Measurements from ENCODE around the gene CLEC4E.
"Not testable (repeated sequence)": the region's sequence is repeated elsewhere in the genome, so short reads cannot be mapped to it uniquely, and the experiment has no call there.

CLEC4E gene

DNA sequence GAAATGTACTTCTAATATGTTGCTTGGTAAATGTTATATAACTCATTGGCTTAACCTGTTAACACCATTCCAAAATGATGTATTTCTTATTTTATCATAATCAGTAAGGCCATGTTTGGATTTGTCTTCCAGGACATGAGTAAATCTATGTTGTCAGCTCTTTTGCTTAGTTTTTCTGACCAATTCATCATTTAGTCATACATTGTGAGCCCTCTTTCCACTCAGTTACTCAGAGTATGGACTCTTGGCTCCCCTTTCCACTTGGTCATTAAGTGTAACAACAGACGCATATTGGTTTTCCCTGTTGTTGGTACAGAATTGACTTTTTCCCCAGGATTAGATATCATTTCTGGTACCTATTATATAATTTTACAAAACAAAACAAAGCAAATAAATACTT is 36.4 kb downstream of the CLEC4E start:
- CTCF ChIA-PET: no interaction called here
- TF ChIP-seq, protein P1, sequence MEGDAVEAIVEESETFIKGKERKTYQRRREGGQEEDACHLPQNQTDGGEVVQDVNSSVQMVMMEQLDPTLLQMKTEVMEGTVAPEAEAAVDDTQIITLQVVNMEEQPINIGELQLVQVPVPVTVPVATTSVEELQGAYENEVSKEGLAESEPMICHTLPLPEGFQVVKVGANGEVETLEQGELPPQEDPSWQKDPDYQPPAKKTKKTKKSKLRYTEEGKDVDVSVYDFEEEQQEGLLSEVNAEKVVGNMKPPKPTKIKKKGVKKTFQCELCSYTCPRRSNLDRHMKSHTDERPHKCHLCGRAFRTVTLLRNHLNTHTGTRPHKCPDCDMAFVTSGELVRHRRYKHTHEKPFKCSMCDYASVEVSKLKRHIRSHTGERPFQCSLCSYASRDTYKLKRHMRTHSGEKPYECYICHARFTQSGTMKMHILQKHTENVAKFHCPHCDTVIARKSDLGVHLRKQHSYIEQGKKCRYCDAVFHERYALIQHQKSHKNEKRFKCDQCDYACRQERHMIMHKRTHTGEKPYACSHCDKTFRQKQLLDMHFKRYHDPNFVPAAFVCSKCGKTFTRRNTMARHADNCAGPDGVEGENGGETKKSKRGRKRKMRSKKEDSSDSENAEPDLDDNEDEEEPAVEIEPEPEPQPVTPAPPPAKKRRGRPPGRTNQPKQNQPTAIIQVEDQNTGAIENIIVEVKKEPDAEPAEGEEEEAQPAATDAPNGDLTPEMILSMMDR (IDR thresholded peaks at IDR 0.05; ENCODE audit: insufficient read depth, low read length, missing control alignments): no peak
- POLR2A ChIA-PET: no interaction called here
- no peak overlapping the region for H3K4me3 ChIP-seq (ENCODE audit: low read depth, low read length)
- DNase-seq (ENCODE audit: low read depth, low spot score): no peak

DNA sequence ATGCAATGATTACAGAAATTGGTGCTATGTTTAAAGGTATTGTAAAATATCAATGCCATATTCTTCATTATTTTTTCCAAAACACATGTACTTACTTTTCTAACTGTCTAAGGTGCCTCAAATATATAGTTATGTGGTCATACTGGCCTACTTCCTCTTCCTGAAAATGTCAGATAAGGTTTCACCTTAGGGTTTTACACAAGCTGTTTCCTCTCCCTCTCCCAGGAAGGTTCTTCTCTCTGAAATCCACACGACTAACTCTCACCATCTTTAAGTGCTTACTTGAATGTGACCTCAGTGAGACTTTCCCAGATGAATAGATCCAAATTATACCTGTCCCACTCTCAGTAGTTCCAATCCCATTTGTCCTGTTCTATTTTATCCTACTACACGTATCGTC is 39.0 kb downstream of the CLEC4E start:
- TF ChIP-seq, protein P1 (IDR thresholded peaks at IDR 0.05; ENCODE audit: insufficient read depth, low read length, missing control alignments): no peak
- CTCF ChIA-PET: no interaction called here
- DNase-seq (ENCODE audit: low read depth, low spot score): no peak
- POLR2A ChIA-PET: no interaction called here
- H3K4me3 ChIP-seq (ENCODE audit: low read depth, low read length): no peak overlapping the region

DNA sequence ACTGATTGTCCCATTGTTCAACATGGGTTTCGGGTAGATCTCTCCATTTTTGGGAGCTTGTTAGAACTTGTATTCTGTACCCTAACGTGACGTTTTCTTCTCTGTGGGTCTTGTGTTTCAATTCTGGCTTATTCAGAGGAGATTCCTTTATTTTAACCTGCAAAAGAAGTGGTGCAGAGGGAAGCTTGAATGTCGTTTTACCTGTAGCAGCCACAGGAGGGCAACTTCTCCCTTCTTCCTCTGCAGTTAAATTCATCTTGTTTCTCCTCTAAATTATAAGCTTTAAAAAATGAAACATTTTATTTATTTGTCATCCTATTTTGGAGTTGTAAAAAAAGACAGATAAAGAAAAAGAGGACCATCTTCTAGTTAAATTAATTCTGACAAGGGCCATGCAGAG is 41.1 kb downstream of the CLEC4E start:
- POLR2A ChIA-PET: no interaction called here
- no peak overlapping the region for H3K4me3 ChIP-seq (ENCODE audit: low read depth, low read length)
- TF ChIP-seq, protein P1 (IDR thresholded peaks at IDR 0.05; ENCODE audit: insufficient read depth, low read length, missing control alignments): no peak
- no peak for DNase-seq (ENCODE audit: low read depth, low spot score)
- CTCF ChIA-PET: no interaction called here

DNA sequence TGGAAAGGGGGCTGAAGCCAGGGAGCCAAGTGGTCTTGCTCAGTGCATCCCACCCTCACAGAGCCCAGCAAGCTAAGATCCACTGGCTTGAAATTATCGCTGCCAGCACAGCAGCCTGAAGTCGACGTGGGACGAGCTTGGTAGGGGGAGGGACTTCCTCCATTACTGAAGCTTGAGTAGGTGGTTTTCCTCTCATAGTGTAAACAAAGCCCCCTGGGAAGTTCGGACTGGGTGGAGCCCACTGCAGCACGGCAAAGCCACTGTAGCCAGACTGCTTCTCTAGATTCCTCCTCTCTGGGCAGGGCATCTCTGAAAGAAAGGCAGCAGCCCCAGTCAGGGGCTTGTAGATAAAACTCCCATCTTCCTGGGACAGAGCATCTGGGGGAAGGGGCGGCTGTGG is 44.6 kb downstream of the CLEC4E start:
- DNase-seq (ENCODE audit: low read depth, low spot score); CTCF ChIA-PET; H3K4me3 ChIP-seq (ENCODE audit: low read depth, low read length); POLR2A ChIA-PET: not testable (repeated sequence)

DNA sequence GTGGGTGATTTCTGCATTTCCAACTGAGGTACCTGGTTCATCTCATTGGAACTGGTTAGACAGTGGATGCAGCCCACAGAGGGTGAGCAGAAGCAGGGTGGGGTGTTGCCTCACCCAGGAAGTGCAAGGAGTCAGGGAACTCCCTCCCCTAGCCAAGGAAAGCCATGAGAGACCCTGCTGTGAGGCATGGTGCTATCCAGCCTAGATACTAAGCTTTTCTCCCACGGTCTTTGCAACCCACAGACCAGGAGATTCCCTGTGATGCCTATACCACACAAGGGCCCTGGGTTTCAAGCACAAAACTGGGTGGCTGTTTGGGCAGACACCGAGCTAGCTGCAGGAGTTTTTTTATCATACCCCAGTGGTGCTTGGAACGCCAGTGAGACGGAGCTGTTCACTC is 45.0 kb downstream of the CLEC4E start:
- CTCF ChIA-PET; POLR2A ChIA-PET; H3K4me3 ChIP-seq (ENCODE audit: low read depth, low read length); DNase-seq (ENCODE audit: low read depth, low spot score): not testable (repeated sequence)

DNA sequence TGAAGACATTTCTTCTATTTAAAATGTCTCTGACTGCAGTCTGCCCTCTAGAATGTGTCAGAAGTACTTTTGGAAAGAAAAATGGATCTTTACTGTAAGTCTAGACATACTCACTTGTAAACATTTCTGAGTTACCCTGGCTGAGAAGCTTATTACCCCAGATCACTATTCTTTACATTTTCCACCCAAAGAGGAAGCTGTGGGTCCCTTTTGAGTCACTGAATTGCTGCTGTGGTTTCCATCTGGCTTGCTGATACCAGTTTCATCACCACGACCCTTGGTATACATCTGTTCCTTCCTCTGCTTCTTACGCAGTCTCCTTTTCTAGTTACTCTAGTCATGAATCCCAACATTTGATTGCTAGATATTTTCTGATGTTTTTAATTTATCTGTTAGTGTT is 47.6 kb downstream of the CLEC4E start:
- CTCF ChIA-PET: interaction anchor here (0.9 kb wide), 1 partner anchor 51 kb away, joined by 4 read pairs; no protein-coding TSS in a partner anchor
- TF ChIP-seq, protein P1 (IDR thresholded peaks at IDR 0.05; ENCODE audit: insufficient read depth, low read length, missing control alignments): no peak
- DNase-seq (ENCODE audit: low read depth, low spot score): no peak
- no peak overlapping the region for H3K4me3 ChIP-seq (ENCODE audit: low read depth, low read length)
- POLR2A ChIA-PET: no interaction called here

DNA sequence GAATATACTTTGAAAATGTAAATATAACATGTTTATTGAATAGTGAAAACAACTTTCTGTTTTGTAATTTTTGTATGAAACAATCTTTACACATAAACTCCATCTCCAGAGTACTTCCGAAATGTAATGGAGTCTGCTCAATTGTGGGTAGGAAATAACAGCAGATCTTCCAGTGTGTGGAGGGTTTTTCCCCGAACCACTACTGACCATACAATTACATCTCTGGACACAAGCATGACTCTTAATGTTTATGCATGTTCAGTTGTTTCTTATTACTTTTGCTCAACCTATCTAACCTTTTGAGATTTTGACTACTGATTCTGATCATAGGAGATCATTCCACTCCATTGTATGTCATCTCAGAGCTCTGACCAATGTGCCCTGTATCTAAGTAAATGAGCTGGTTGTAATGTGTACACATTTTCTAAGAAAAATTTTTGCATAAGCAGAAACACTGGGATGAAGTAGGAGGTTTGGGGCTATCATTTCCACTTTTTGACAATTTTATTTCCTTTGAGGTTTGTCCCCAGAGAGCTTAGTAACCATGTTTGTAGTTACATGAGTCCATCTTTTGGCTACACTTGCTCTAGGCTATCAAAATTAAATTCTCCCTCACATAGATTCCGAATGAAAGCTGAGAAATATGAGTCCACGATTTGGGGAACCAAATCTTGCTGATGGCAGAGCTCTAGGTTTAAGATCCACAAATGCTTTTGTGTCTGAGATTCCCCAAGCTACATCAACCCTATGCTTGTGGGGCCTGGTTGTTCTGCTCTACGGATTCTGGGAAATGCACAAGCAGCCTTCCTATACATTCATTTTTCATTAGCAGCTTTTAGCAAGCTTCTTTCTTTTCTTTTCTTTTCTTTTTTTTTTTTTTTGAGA is 48.8 kb downstream of the CLEC4E start:
- POLR2A ChIA-PET: no interaction called here
- CTCF ChIA-PET: no interaction called here
- TF ChIP-seq, protein P1 (IDR thresholded peaks at IDR 0.05; ENCODE audit: insufficient read depth, low read length, missing control alignments): no peak
- DNase-seq (ENCODE audit: low read depth, low spot score): no peak
- H3K4me3 ChIP-seq (ENCODE audit: low read depth, low read length): no peak overlapping the region

All from AG04449 (cell line).